ENCODE measurements around the gene ATP2A1.
"Not testable (repeated sequence)": the region's sequence is repeated elsewhere in the genome, so short reads cannot be mapped to it uniquely, and the experiment has no call there.

The ATP2A1 gene

GRCh38 chr16:28924762-28925385 lies 46.6 kb downstream of the ATP2A1 start, which contains the start of gene RABEP2:
Gene RABEP2 (minus strand): TSS chr16:28925238. CDS start chr16:28925163, 75 bp downstream.
- Mint-ChIP-seq H3K4me1 (ENCODE audit: low read depth) (peaks cover 14% of the 10 kb centered on the region), H3K36me3 (ENCODE audit: low read depth) (peaks cover 10% of the 10 kb centered on the region), H3K4me3 (peak within 1 kb of the TSS; percentile 98), H3K9me3 (no peaks in the 10 kb centered on the region), H3K27me3 (no peaks in the 10 kb centered on the region), H3K27ac (peak within 1 kb of the TSS; percentile 99)

GRCh38 chr16:28925386-28926228 lies 47.3 kb downstream of the ATP2A1 start:
- peaks cover 10% of the 10 kb centered on the region for H3K36me3 Mint-ChIP-seq (ENCODE audit: low read depth)

GRCh38 chr16:28926284-28926683 lies 48.0 kb downstream of the ATP2A1 start:
- peaks cover 28% of the 10 kb centered on the region for H3K4me1 Mint-ChIP-seq (ENCODE audit: low read depth)
- not testable (repeated sequence) for H3K9me3 Mint-ChIP-seq; H3K27me3 Mint-ChIP-seq; H3K36me3 Mint-ChIP-seq (ENCODE audit: low read depth)
- peak overlapping the region; percentile 98 for H3K4me3 Mint-ChIP-seq
- H3K27ac Mint-ChIP-seq = peak overlapping the region; percentile 99

More at GRCh38 chr16:28925386-28926228, 47.3 kb downstream of the ATP2A1 start:
- Mint-ChIP-seq H3K4me1 (ENCODE audit: low read depth) (peaks cover 21% of the 10 kb centered on the region), H3K27me3 (no peaks in the 10 kb centered on the region), H3K9me3 (no peaks in the 10 kb centered on the region), H3K27ac (peak overlapping the region; percentile 99), H3K4me3 (peak overlapping the region; percentile 98)

- Mint-ChIP-seq H3K9me3 (no peaks in the 10 kb centered on the region), H3K4me3 (no peak overlapping the region), H3K27ac (no peak overlapping the region), H3K27me3 (no peaks in the 10 kb centered on the region), H3K36me3 (ENCODE audit: low read depth) (no peaks in the 10 kb centered on the region), H3K4me1 (ENCODE audit: low read depth) (peaks cover 38% of the 10 kb centered on the region)
Measured at GRCh38 chr16:28927815-28928214, 49.5 kb downstream of the ATP2A1 start.

GRCh38 chr16:28930203-28930602 lies 51.9 kb downstream of the ATP2A1 start:
- Mint-ChIP-seq H3K4me3 (no peak overlapping the region), H3K36me3 (ENCODE audit: low read depth) (no peaks in the 10 kb centered on the region), H3K9me3 (no peaks in the 10 kb centered on the region), H3K27me3 (no peaks in the 10 kb centered on the region), H3K4me1 (ENCODE audit: low read depth) (peaks cover 39% of the 10 kb centered on the region), H3K27ac (peak overlapping the region; percentile 77)

- H3K4me1 Mint-ChIP-seq (ENCODE audit: low read depth) = peaks cover 42% of the 10 kb centered on the region
- no peaks in the 10 kb centered on the region for H3K36me3 Mint-ChIP-seq (ENCODE audit: low read depth)
- peak overlapping the region; percentile 77 for H3K27ac Mint-ChIP-seq
- H3K4me3 Mint-ChIP-seq = peak overlapping the region; percentile 42
- H3K9me3 Mint-ChIP-seq = no peaks in the 10 kb centered on the region
- H3K27me3 Mint-ChIP-seq = no peaks in the 10 kb centered on the region
Measured at GRCh38 chr16:28930652-28931051, 52.4 kb downstream of the ATP2A1 start.

- H3K4me1 Mint-ChIP-seq (ENCODE audit: low read depth) = peaks cover 46% of the 10 kb centered on the region
- H3K27me3 Mint-ChIP-seq = no peaks in the 10 kb centered on the region
- H3K4me3 Mint-ChIP-seq = peak within 1 kb of the TSS; percentile 74
- peaks cover 4% of the 10 kb centered on the region for H3K36me3 Mint-ChIP-seq (ENCODE audit: low read depth)
- peak within 1 kb of the TSS; percentile 77 for H3K27ac Mint-ChIP-seq
- no peaks in the 10 kb centered on the region for H3K9me3 Mint-ChIP-seq
Measured at GRCh38 chr16:28931801-28932225, 53.5 kb downstream of the ATP2A1 start, which contains the start of gene CD19. Gene CD19 (plus strand): TSS chr16:28931971. CDS start chr16:28932001, 30 bp downstream.

- Mint-ChIP-seq H3K27ac (no peak overlapping the region), H3K4me1 (ENCODE audit: low read depth) (peaks cover 47% of the 10 kb centered on the region), H3K9me3 (no peaks in the 10 kb centered on the region), H3K27me3 (no peaks in the 10 kb centered on the region), H3K4me3 (peak overlapping the region; percentile 74), H3K36me3 (ENCODE audit: low read depth) (peaks cover 4% of the 10 kb centered on the region)
Measured at GRCh38 chr16:28932339-28933141, 54.3 kb downstream of the ATP2A1 start.

- H3K4me1 Mint-ChIP-seq (ENCODE audit: low read depth) = peaks cover 47% of the 10 kb centered on the region
- peaks cover 4% of the 10 kb centered on the region for H3K36me3 Mint-ChIP-seq (ENCODE audit: low read depth)
- H3K27me3 Mint-ChIP-seq = no peaks in the 10 kb centered on the region
- peak overlapping the region; percentile 74 for H3K4me3 Mint-ChIP-seq
- H3K27ac Mint-ChIP-seq = no peak overlapping the region
- H3K9me3 Mint-ChIP-seq = no peaks in the 10 kb centered on the region
Measured at GRCh38 chr16:28933171-28933570, 54.9 kb downstream of the ATP2A1 start.

- peaks cover 4% of the 10 kb centered on the region for H3K36me3 Mint-ChIP-seq (ENCODE audit: low read depth)
- no peak overlapping the region for H3K4me3 Mint-ChIP-seq
- peak overlapping the region; percentile 41 for H3K27ac Mint-ChIP-seq
- no peaks in the 10 kb centered on the region for H3K27me3 Mint-ChIP-seq
- no peaks in the 10 kb centered on the region for H3K9me3 Mint-ChIP-seq
- H3K4me1 Mint-ChIP-seq (ENCODE audit: low read depth) = peaks cover 43% of the 10 kb centered on the region
Measured at GRCh38 chr16:28935346-28935745, 57.1 kb downstream of the ATP2A1 start.

- peak overlapping the region; percentile 76 for H3K4me3 Mint-ChIP-seq
- peak overlapping the region; percentile 32 for H3K27ac Mint-ChIP-seq
- H3K27me3 Mint-ChIP-seq = no peaks in the 10 kb centered on the region
- H3K9me3 Mint-ChIP-seq = no peaks in the 10 kb centered on the region
- peaks cover 35% of the 10 kb centered on the region for H3K4me1 Mint-ChIP-seq (ENCODE audit: low read depth)
- H3K36me3 Mint-ChIP-seq (ENCODE audit: low read depth) = peaks cover 4% of the 10 kb centered on the region
Measured at GRCh38 chr16:28935924-28936783, 57.9 kb downstream of the ATP2A1 start.

GRCh38 chr16:28936784-28937155 lies 58.5 kb downstream of the ATP2A1 start:
- Mint-ChIP-seq H3K27ac (no peak overlapping the region), H3K4me1 (ENCODE audit: low read depth) (peaks cover 29% of the 10 kb centered on the region), H3K36me3 (ENCODE audit: low read depth) (peaks cover 4% of the 10 kb centered on the region), H3K4me3 (peak overlapping the region; percentile 76), H3K9me3 (no peaks in the 10 kb centered on the region), H3K27me3 (no peaks in the 10 kb centered on the region)

GRCh38 chr16:28937222-28937876 lies 59.1 kb downstream of the ATP2A1 start:
- no peak overlapping the region for H3K27ac Mint-ChIP-seq
- H3K4me1 Mint-ChIP-seq (ENCODE audit: low read depth) = peaks cover 26% of the 10 kb centered on the region
- no peaks in the 10 kb centered on the region for H3K9me3 Mint-ChIP-seq
- no peaks in the 10 kb centered on the region for H3K27me3 Mint-ChIP-seq
- H3K4me3 Mint-ChIP-seq = no peak overlapping the region
- H3K36me3 Mint-ChIP-seq (ENCODE audit: low read depth) = peaks cover 4% of the 10 kb centered on the region
